GM12864 (cell line): ENCODE data around the gene ZFAND2A.
A peak's percentile ranks its signal among the peaks of the same experiment; 100 is the strongest.

Experiments used
- DNase-seq: peaks from one replicate; pipeline ENCODE4 v3.0.0-alpha.2; 2011; ENCODE audit warnings: low read depth
- H3K4me3 ChIP-seq: 2 replicates; pipeline ENCODE4 v1.5.1; 2011; ENCODE audit warnings: mild to moderate bottlenecking, low read depth, low read length, control low read depth
- CTCF ChIP-seq: IDR thresholded peaks from 2 replicates; pipeline ENCODE4 v1.5.1; 2011; ENCODE audit warnings: low read depth, mild to moderate bottlenecking, moderate library complexity, low read length, control low read depth, inconsistent platforms; ENCODE audit errors: missing control alignments

ZFAND2A gene

GRCh38 chr7:1103009-1103788 lies 56.8 kb downstream of the ZFAND2A start:
- no peak for TF ChIP-seq CTCF
- H3K4me3 ChIP-seq: peak overlapping the region; percentile 40
- peak; percentile 66 for DNase-seq
